Measurements from ENCODE around the gene PARD3B. TPM values are rescaled to one million over a fixed set of nuclear protein-coding genes. Genes with fewer than 3 reads are reported as not detected.

PARD3B gene
- total and polyA plus RNA-seq, 2 of the 8 experiments (the other 6 are each of a cell fraction or from before 2014, with no cell fraction given) = 1.2 to 5.7 TPM

- CTCF ChIA-PET (ENCODE audit: partially characterized antibody) = interaction anchor here (1.9 kb wide), 1 partner anchor 9 kb away, joined by 5 read pairs; no protein-coding TSS in a partner anchor
- H4K8ac ChIP-seq (ENCODE audit: extremely low read depth, insufficient read depth, low read length) = no peak overlapping the region
- H2AFZ ChIP-seq (ENCODE audit: low read length) = no peak overlapping the region
- POLR2A ChIA-PET (ENCODE audit: partially characterized antibody) = no interaction called here
- H2BK20ac ChIP-seq (ENCODE audit: low read length) = no peak overlapping the region
- H3K4ac ChIP-seq (replicated peaks; ENCODE audit: insufficient read length, low read depth, low read length) = no peak overlapping the region
- H3K9me3 ChIP-seq (ENCODE audit: insufficient read depth in 2 of 2, low read depth in 1 of 2, low read length in 1 of 2) = peaks cover 0 to 7% of the 10 kb centered on the region in 2 experiments; a peak in 2 of 4 replicates
- H3K23me2 ChIP-seq (ENCODE audit: low read depth, low read length) = no peaks in the 10 kb centered on the region
- H4K20me1 ChIP-seq (replicated peaks in 1 of 2; ENCODE audit: control insufficient read depth in 1 of 2, insufficient read depth in 2 of 2, low read length in 2 of 2) = no peaks in the 10 kb centered on the region
- no peak overlapping the region for H2BK120ac ChIP-seq (replicated peaks; ENCODE audit: low read depth, low read length)
- H4K5ac ChIP-seq (ENCODE audit: insufficient read length, low read depth, low read length) = no peak overlapping the region
- no peak overlapping the region for H3K27ac ChIP-seq (ENCODE audit: low read depth, low read length)
- 90% methylated on average over 2 of the region's 2 CpGs; no CpG with 5 or more reads in 1 of the 2 experiments for WGBS, 2 experiments (ENCODE audit: extremely low coverage in 1 of 2, insufficient coverage in 1 of 2, insufficient read length in 1 of 2, insufficient replicate concordance in 2 of 2, low coverage in 1 of 2, low lambda C conversion rate in 2 of 2, missing lambda C conversion rate in 1 of 2)
- no peak overlapping the region for H3K56ac ChIP-seq (replicated peaks; ENCODE audit: insufficient read length, low read depth, low read length)
- no peak overlapping the region for H4K91ac ChIP-seq (replicated peaks; ENCODE audit: insufficient read length, low read length)
- no peaks in the 10 kb centered on the region for H3K27me3 ChIP-seq (replicated peaks in 1 of 4; ENCODE audit: control insufficient read depth in 3 of 4, extremely low read depth in 1 of 4, insufficient read depth in 3 of 4, low read length in 3 of 4)
- FAIRE-seq (no peak), DNase-seq (ENCODE audit: low read depth in 1 of 2, low spot score in 2 of 2) (no peak)
- H2BK5ac ChIP-seq (ENCODE audit: low read depth, low read length) = no peak overlapping the region
- no peak overlapping the region for H2BK12ac ChIP-seq (ENCODE audit: low read depth, low read length)
- no peak overlapping the region for H3K4me2 ChIP-seq (ENCODE audit: insufficient read depth in 1 of 2, low read depth in 2 of 2, low read length in 2 of 2)
- H2BK15ac ChIP-seq (ENCODE audit: low read length) = no peak overlapping the region
- no peak overlapping the region for H3K18ac ChIP-seq (ENCODE audit: extremely low read depth, low read length)
- H3K9ac ChIP-seq (replicated peaks in 1 of 4; ENCODE audit: extremely low read depth in 1 of 4, low read depth in 3 of 4, low read length in 3 of 4) = no peak overlapping the region
- H3K4me3 ChIP-seq (ENCODE audit: extremely low read depth in 1 of 4, insufficient read depth in 2 of 4, low read depth in 3 of 4, low read length in 4 of 4) = no peak overlapping the region
- no peaks in the 10 kb centered on the region for H3K79me2 ChIP-seq (ENCODE audit: control insufficient read depth in 1 of 2, insufficient read depth in 2 of 2, low read length in 2 of 2)
- H3K4me1 ChIP-seq (replicated peaks in 1 of 4; ENCODE audit: control insufficient read depth in 3 of 4, insufficient read depth in 4 of 4, low read length in 3 of 4) = no peaks in the 10 kb centered on the region
- 0 out of 8 replicates have a peak, but pooled peaks cover 0 to 4% (median 0%) of the 10 kb centered on the region in 4 experiments for H3K36me3 ChIP-seq (ENCODE audit: control insufficient read depth in 2 of 4, insufficient read depth in 4 of 4, low read length in 3 of 4)
- H2AK5ac ChIP-seq (ENCODE audit: low read depth, low read length) = no peak overlapping the region
- H3K14ac ChIP-seq (ENCODE audit: insufficient read length) = no peak overlapping the region
- no peak overlapping the region for H3K23ac ChIP-seq (ENCODE audit: insufficient read length)
- H3K79me1 ChIP-seq (ENCODE audit: low read depth, low read length) = no peaks in the 10 kb centered on the region
- TF ChIP-seq POU5F1 (IDR thresholded peaks at IDR 0.05; ENCODE audit: low read depth, low read length) (no peak), KDM4A (IDR thresholded peaks at IDR 0.05; ENCODE audit: low read depth, low read length, severe bottlenecking) (no peak), RFX5 (IDR thresholded peaks at IDR 0.05; ENCODE audit: borderline replicate concordance, low read depth, low read length) (no peak), E2F6 (IDR thresholded peaks at IDR 0.05) (no peak), EGR1 (IDR thresholded peaks at IDR 0.05; ENCODE audit: borderline replicate concordance, low read depth, low read length) (no peak), RBBP5 (IDR thresholded peaks at IDR 0.05; ENCODE audit: borderline replicate concordance, low read depth, low read length) (no peak), BACH1 (IDR thresholded peaks at IDR 0.05; ENCODE audit: low read length) (no peak)
Observed at GRCh38 chr2:205060269-205060668, 515.0 kb downstream of the PARD3B start.

Measured in H1 (cell line).